ENCODE results near the gene RXRG. TPM values are rescaled to one million over a fixed set of nuclear protein-coding genes. Genes with fewer than 3 reads are reported as not detected.

RXRG gene
- total RNA-seq, 6 experiments from 2014 or later = 0.26 to 0.32 TPM; not detected in 4

DNA sequence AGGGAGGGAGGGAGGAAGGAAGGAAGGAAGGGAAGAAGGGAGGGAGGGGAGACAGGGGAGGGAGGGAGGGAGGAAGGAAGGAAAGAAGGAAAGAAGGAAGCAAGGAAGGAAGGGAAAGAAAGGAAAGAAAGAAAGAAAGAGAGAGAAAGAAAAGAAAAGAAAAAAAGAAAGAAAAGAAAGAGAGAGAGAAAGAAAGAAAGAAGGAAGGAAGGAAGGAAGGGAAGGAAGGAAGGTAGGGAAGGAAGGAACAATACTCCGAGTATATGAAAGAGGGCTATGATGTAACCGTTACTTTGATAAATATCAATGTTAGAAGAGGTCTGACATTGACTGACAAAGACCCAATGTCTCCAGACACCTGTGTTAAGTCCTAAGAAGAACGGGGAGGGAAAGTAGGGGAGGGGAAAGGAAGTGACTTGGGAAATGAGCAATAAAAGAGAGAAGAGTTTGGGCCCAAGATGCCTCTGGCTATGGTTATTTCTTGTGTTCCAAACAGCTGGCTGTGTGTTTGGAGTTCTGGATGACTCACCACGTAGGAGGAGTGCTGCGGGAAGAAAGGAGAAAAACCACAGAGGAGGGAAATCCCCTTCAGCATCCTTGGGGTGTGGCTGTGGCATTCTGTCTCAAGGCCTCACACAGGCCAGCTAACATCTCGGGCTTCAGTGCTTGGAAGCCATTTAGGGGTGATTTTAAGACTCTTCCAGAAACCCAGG lies 37.0 kb upstream of the RXRG start:
- H3K4me3 ChIP-seq = no peak overlapping the region
- 51% methylated on average over 4 of the region's 6 CpGs for WGBS (ENCODE audit: insufficient coverage, low coverage, low lambda C conversion rate, missing lambda C conversion rate)
- no peaks in the 10 kb centered on the region for H3K27me3 ChIP-seq
- H3K4me1 ChIP-seq = no peaks in the 10 kb centered on the region
- DNase-seq = no peak
- H3K27ac ChIP-seq = no peak overlapping the region
- TF ChIP-seq POLR2A (IDR thresholded peaks at IDR 0.05) = no peak
- TF ChIP-seq, protein P1, sequence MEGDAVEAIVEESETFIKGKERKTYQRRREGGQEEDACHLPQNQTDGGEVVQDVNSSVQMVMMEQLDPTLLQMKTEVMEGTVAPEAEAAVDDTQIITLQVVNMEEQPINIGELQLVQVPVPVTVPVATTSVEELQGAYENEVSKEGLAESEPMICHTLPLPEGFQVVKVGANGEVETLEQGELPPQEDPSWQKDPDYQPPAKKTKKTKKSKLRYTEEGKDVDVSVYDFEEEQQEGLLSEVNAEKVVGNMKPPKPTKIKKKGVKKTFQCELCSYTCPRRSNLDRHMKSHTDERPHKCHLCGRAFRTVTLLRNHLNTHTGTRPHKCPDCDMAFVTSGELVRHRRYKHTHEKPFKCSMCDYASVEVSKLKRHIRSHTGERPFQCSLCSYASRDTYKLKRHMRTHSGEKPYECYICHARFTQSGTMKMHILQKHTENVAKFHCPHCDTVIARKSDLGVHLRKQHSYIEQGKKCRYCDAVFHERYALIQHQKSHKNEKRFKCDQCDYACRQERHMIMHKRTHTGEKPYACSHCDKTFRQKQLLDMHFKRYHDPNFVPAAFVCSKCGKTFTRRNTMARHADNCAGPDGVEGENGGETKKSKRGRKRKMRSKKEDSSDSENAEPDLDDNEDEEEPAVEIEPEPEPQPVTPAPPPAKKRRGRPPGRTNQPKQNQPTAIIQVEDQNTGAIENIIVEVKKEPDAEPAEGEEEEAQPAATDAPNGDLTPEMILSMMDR (IDR thresholded peaks at IDR 0.05) = no peak
- H3K36me3 ChIP-seq = no peaks in the 10 kb centered on the region
- ATAC-seq = no peak
- intact Hi-C loops (cut with DNase I) = no loop called here
- H3K9me3 ChIP-seq = no peaks in the 10 kb centered on the region

DNA sequence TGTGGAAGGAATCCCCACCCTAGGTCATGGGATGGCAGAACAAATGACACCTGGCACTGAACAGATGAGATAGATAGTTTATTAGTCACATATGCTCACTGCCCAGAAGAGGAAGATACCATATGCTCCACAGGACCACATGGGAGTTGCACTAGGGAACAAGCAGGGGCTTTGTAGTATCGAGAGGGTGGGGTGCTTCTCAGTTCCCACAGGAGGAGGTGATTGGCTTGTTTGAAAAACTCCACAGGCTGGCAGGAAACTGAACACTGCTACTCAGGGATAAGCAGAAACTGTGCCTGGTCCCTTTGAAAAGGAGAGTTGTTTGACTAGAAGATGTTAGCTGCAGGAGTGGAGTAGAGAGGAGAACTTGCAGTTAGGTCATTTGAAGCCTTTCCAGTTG lies 31.9 kb upstream of the RXRG start:
- no peak for DNase-seq
- Histone ChIP-seq H3K27me3 (no peaks in the 10 kb centered on the region), H3K36me3 (no peaks in the 10 kb centered on the region), H3K4me1 (no peaks in the 10 kb centered on the region), H3K27ac (no peak overlapping the region), H3K4me3 (no peak overlapping the region), H3K9me3 (no peaks in the 10 kb centered on the region)
- ATAC-seq = no peak
- 44% methylated on average over 1 of the region's 1 CpG for WGBS (ENCODE audit: insufficient coverage, low coverage, low lambda C conversion rate, missing lambda C conversion rate)
- intact Hi-C loops (cut with DNase I) = no loop called here
- TF ChIP-seq, protein P1 (IDR thresholded peaks at IDR 0.05) = no peak
- TF ChIP-seq POLR2A (IDR thresholded peaks at IDR 0.05) = no peak

DNA sequence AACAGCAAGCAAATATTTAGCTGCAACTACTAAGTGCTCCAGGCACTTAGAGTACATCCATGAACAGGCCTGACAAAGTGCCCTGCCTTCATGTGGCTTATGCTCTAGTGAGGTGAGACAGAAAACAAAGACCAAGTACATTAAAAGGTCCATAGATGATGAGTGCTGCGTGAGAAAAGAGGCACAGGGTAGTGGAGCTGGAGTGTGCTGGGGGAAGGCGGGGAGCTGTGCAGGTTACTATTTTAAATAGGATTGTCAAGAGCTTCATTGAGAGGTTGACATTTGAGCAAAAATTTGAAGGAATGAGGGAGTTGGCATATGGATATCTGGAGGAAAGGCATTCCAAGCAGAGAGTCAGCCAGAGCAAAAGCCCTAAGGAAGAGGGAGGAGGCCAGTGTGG lies 29.3 kb upstream of the RXRG start:
- DNase-seq (no peak), ATAC-seq (no peak)
- no peak overlapping the region for H3K27ac ChIP-seq
- no peak for TF ChIP-seq POLR2A (IDR thresholded peaks at IDR 0.05)
- TF ChIP-seq, protein P1 (IDR thresholded peaks at IDR 0.05) = no peak
- no peaks in the 10 kb centered on the region for H3K4me1 ChIP-seq
- no peaks in the 10 kb centered on the region for H3K27me3 ChIP-seq
- no peaks in the 10 kb centered on the region for H3K9me3 ChIP-seq
- WGBS (ENCODE audit: insufficient coverage, low coverage, low lambda C conversion rate, missing lambda C conversion rate) = 88% methylated on average over 2 of the region's 2 CpGs
- intact Hi-C loops (cut with DNase I) = no loop called here
- no peak overlapping the region for H3K4me3 ChIP-seq
- H3K36me3 ChIP-seq = no peaks in the 10 kb centered on the region

DNA sequence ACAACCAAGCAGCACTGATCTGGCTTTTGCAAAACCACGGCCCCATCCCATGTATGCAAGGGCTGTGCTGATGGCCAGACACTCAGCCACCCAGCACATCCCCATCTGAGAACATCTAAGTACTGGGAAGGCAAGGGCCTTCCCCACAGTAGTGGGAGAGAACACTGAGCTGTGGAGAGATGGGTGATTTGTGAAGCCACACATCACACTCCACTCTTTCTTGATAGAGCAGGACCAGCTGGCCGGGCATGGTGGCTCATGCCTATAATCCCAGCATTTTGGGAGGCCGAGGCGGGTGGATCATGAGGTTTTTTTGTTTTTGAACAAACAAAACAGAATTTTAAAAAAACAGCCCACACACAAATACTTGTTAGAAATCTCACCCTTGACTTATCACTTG lies 28.2 kb upstream of the RXRG start:
- DNase-seq (no peak), ATAC-seq (no peak)
- 80% methylated on average over 1 of the region's 4 CpGs for WGBS (ENCODE audit: insufficient coverage, low coverage, low lambda C conversion rate, missing lambda C conversion rate)
- H3K9me3 ChIP-seq = no peaks in the 10 kb centered on the region
- no peaks in the 10 kb centered on the region for H3K4me1 ChIP-seq
- no peak overlapping the region for H3K4me3 ChIP-seq
- no peaks in the 10 kb centered on the region for H3K27me3 ChIP-seq
- intact Hi-C loops (cut with DNase I) = no loop called here
- TF ChIP-seq, protein P1 (IDR thresholded peaks at IDR 0.05) = no peak
- TF ChIP-seq POLR2A (IDR thresholded peaks at IDR 0.05) = no peak
- H3K36me3 ChIP-seq = no peaks in the 10 kb centered on the region
- no peak overlapping the region for H3K27ac ChIP-seq

Measured in right lobe of liver (tissue), 6 donors.